Measurements from ENCODE around the gene SUPT3H. TPM values are rescaled to one million over a fixed set of nuclear protein-coding genes. Genes with fewer than 3 reads are reported as not detected.

SUPT3H gene
- total RNA-seq, 3 donors from 2014 or later (not counting 1 experiment from before 2014, with no cell fraction given): 7.3 to 10.9 (median 9.9) TPM

DNA sequence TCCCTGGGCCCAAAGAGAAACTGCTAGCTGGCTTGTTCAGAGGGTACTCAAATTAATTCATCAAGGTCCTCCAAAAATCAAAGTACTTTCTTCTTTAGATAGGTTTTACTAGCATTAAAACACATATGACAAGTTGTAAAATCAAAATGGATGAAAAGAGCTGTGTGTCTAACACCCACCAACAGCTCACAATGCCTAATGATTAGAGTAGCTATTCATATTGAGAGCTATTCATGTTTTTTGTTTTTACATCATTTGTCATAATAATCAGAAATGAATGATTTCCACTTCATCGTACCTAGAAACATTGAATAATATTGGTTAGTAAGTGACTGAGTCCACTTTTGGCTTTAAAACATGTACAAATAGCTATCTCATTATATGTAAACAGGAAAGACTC lies 339.5 kb downstream of the SUPT3H start:
- no peak overlapping the region for H3K4me3 ChIP-seq (ENCODE audit: low read length)
- DNase-seq (no peak), ATAC-seq (no peak)
- Mint-ChIP-seq H3K27me3 (ENCODE audit: low read depth in 2 of 2) (no peaks in the 10 kb centered on the region), H3K4me1 (no peaks in the 10 kb centered on the region), H3K9me3 (no peaks in the 10 kb centered on the region), H3K36me3 (no peaks in the 10 kb centered on the region), H3K4me3 (no peak overlapping the region), H3K27ac (no peak overlapping the region)
- no peak for TF ChIP-seq CTCF (IDR thresholded peaks at IDR 0.05)
- no peaks in the 10 kb centered on the region for H3K4me1 ChIP-seq (ENCODE audit: control insufficient read depth, insufficient read depth, low read length)
- no peaks in the 10 kb centered on the region for H3K36me3 ChIP-seq (ENCODE audit: control insufficient read depth, insufficient read depth, low read length)
- no CpG with 5 or more reads among the region's 1 CpG for WGBS (ENCODE audit: insufficient coverage)
- no peaks in the 10 kb centered on the region for H3K9me3 ChIP-seq (ENCODE audit: control insufficient read depth, insufficient read depth, low read length)
- no peak overlapping the region for H3K27ac ChIP-seq (ENCODE audit: low read length)
- intact Hi-C loops (cut with micrococcal nuclease): no loop called here
- H3K27me3 ChIP-seq (ENCODE audit: control insufficient read depth, insufficient read depth, low read length): no peaks in the 10 kb centered on the region

DNA sequence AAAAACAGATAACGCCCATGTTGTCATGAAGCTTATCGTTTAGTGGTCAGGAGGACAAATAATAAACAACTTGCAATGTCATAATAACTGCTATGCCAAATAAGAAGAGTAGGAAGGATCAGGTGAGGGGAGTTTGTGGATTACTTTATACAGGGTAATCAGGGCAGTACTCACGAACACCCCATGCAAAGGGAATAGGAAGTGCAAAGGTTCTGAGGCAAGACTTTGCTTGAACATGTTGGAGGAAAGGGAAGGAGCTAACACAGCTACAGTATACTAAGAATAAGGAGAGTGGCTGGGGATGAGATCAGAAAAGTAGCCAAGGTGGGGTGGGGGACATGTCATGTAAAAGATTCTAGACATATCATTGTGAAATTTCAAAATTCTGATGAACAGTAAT lies 341.6 kb downstream of the SUPT3H start:
- no peaks in the 10 kb centered on the region for H3K36me3 ChIP-seq (ENCODE audit: control insufficient read depth, insufficient read depth, low read length)
- Mint-ChIP-seq H3K36me3 (no peaks in the 10 kb centered on the region), H3K9me3 (no peaks in the 10 kb centered on the region), H3K4me1 (no peaks in the 10 kb centered on the region), H3K4me3 (no peak overlapping the region), H3K27me3 (ENCODE audit: low read depth in 2 of 2) (no peaks in the 10 kb centered on the region), H3K27ac (no peak overlapping the region)
- H3K4me3 ChIP-seq (ENCODE audit: low read length): no peak overlapping the region
- no peak overlapping the region for H3K27ac ChIP-seq (ENCODE audit: low read length)
- 98% methylated on average over 2 of the region's 3 CpGs for WGBS (ENCODE audit: insufficient coverage)
- ATAC-seq: no peak
- DNase-seq: no peak
- no peak for TF ChIP-seq CTCF (IDR thresholded peaks at IDR 0.05)
- H3K4me1 ChIP-seq (ENCODE audit: control insufficient read depth, insufficient read depth, low read length): no peaks in the 10 kb centered on the region
- intact Hi-C loops (cut with micrococcal nuclease): no loop called here
- no peaks in the 10 kb centered on the region for H3K27me3 ChIP-seq (ENCODE audit: control insufficient read depth, insufficient read depth, low read length)
- no peaks in the 10 kb centered on the region for H3K9me3 ChIP-seq (ENCODE audit: control insufficient read depth, insufficient read depth, low read length)

- DNase-seq (no peak), ATAC-seq (no peak)
- Histone ChIP-seq H3K4me1 (ENCODE audit: control insufficient read depth, insufficient read depth, low read length) (no peaks in the 10 kb centered on the region), H3K9me3 (ENCODE audit: control insufficient read depth, insufficient read depth, low read length) (no peaks in the 10 kb centered on the region), H3K36me3 (ENCODE audit: control insufficient read depth, insufficient read depth, low read length) (no peaks in the 10 kb centered on the region), H3K27me3 (ENCODE audit: control insufficient read depth, insufficient read depth, low read length) (no peaks in the 10 kb centered on the region), H3K27ac (ENCODE audit: low read length) (no peak overlapping the region), H3K4me3 (ENCODE audit: low read length) (no peak overlapping the region)
- intact Hi-C loops (cut with micrococcal nuclease): no loop called here
- TF ChIP-seq CTCF (IDR thresholded peaks at IDR 0.05): no peak
- H3K27ac Mint-ChIP-seq: no peak overlapping the region
- H3K27me3 Mint-ChIP-seq (ENCODE audit: low read depth in 2 of 2): no peaks in the 10 kb centered on the region
- peaks cover 10% of the 10 kb centered on the region for H3K36me3 Mint-ChIP-seq
- peaks cover 0 to 3% of the 10 kb centered on the region in 2 donors for H3K9me3 Mint-ChIP-seq
- no peak overlapping the region for H3K4me3 Mint-ChIP-seq
- WGBS (ENCODE audit: insufficient coverage): 93% methylated on average over 2 of the region's 2 CpGs
- H3K4me1 Mint-ChIP-seq: no peaks in the 10 kb centered on the region
Observed at GRCh38 chr6:45032426-45032825, 345.3 kb downstream of the SUPT3H start.

GRCh38 chr6:45031601-45032000 lies 346.1 kb downstream of the SUPT3H start:
- DNase-seq: no peak
- H3K4me3 ChIP-seq (ENCODE audit: low read length): no peak overlapping the region
- ATAC-seq: no peak
- no peaks in the 10 kb centered on the region for H3K4me1 ChIP-seq (ENCODE audit: control insufficient read depth, insufficient read depth, low read length)
- no peaks in the 10 kb centered on the region for H3K9me3 ChIP-seq (ENCODE audit: control insufficient read depth, insufficient read depth, low read length)
- no peaks in the 10 kb centered on the region for H3K36me3 ChIP-seq (ENCODE audit: control insufficient read depth, insufficient read depth, low read length)
- intact Hi-C loops (cut with micrococcal nuclease): no loop called here
- peaks cover 0 to 3% of the 10 kb centered on the region in 2 donors for H3K9me3 Mint-ChIP-seq
- 100% methylated on average over 1 of the region's 1 CpG for WGBS (ENCODE audit: insufficient coverage)
- no peak for TF ChIP-seq CTCF (IDR thresholded peaks at IDR 0.05)
- H3K27me3 ChIP-seq (ENCODE audit: control insufficient read depth, insufficient read depth, low read length): no peaks in the 10 kb centered on the region
- H3K36me3 Mint-ChIP-seq: peaks cover 14% of the 10 kb centered on the region
- H3K27ac Mint-ChIP-seq: no peak overlapping the region
- H3K27ac ChIP-seq (ENCODE audit: low read length): no peak overlapping the region
- no peaks in the 10 kb centered on the region for H3K27me3 Mint-ChIP-seq (ENCODE audit: low read depth in 2 of 2)
- no peak overlapping the region for H3K4me3 Mint-ChIP-seq
- H3K4me1 Mint-ChIP-seq: no peaks in the 10 kb centered on the region
